IMR-90 (cell line): Measurements from ENCODE around the gene ING5. TPM values are rescaled to one million over a fixed set of nuclear protein-coding genes. Genes with fewer than 3 reads are reported as not detected.

Experiments used
- ATAC-seq: fragments of 200-7000 bp; cut with Tn5 transposase; 2 replicates; pipeline ENCODE4 v1.9.1; 2020; ENCODE audit warnings: low read depth, mild to moderate bottlenecking, moderate library complexity
- BruUV-seq: library from RNA; stranded (reverse); fragments of 400-500 nt; replicated peaks from 2 replicates; lab custom pipeline; 2021; lab: Mats Ljungman, UMichigan
- CTCF ChIA-PET: fragments of 300-600 bp; formaldehyde crosslinking; extraction: SDS; loops from one replicate; lab custom pipeline; 2021; ENCODE audit warnings: antibody characterized with exemption; lab: Yijun Ruan, JAX
- POLR2A ChIA-PET: fragments of 300-600 bp; sonication (Branson Sonifier 250); formaldehyde crosslinking; loops from one replicate; lab custom pipeline; 2022; ENCODE audit warnings: antibody characterized with exemption; ENCODE audit not compliant: unreplicated experiment; lab: Charles Lee
- DNase-seq: peaks from one replicate; pipeline ENCODE4 v3.0.0; 2013
- H2AFZ ChIP-seq: replicated peaks from 2 replicates; pipeline ENCODE3; 2013; ENCODE audit warnings: low read length, mild to moderate bottlenecking; ENCODE audit not compliant: poor library complexity
- H2AK5ac ChIP-seq: 2 replicates; pipeline ENCODE4 v1.6.1; 2013; ENCODE audit warnings: low read depth, low read length, inconsistent platforms
- H2AK9ac ChIP-seq: replicated peaks from 2 replicates; pipeline ENCODE3; 2013; ENCODE audit warnings: mild to moderate bottlenecking, low read depth, low read length, moderate library complexity; ENCODE audit not compliant: poor library complexity
- H2BK120ac ChIP-seq: 2 replicates; pipeline ENCODE4 v1.6.1; 2013; ENCODE audit warnings: low read depth, low read length, inconsistent platforms
- H2BK15ac ChIP-seq: 3 replicates; pipeline ENCODE4 v1.6.1; 2013; ENCODE audit warnings: low read depth, low read length, inconsistent platforms
- H2BK20ac ChIP-seq: 2 replicates; pipeline ENCODE4 v1.6.1; 2013; ENCODE audit warnings: low read depth, mild to moderate bottlenecking, inconsistent platforms, low read length, moderate library complexity
- H2BK5ac ChIP-seq: 2 replicates; pipeline ENCODE4 v1.6.1; 2013; ENCODE audit warnings: mild to moderate bottlenecking, low read depth, low read length, inconsistent platforms; ENCODE audit not compliant: poor library complexity, severe bottlenecking
- H3K14ac ChIP-seq: replicated peaks from 2 replicates; pipeline ENCODE4 v1.6.1; 2013; ENCODE audit warnings: low read depth, low read length, inconsistent platforms
- H3K18ac ChIP-seq: 2 replicates; pipeline ENCODE4 v1.6.1; 2013; ENCODE audit warnings: low read depth, low read length, control low read depth
- H3K23ac ChIP-seq: 2 replicates; pipeline ENCODE4 v1.6.1; 2013; ENCODE audit warnings: low read depth, low read length, inconsistent platforms
- H3K27ac ChIP-seq: 2 replicates; pipeline ENCODE4 v1.5.1; 2013; ENCODE audit warnings: mild to moderate bottlenecking, control low read depth, low read length; ENCODE audit not compliant: insufficient read depth
- H3K27me3 ChIP-seq: 2 replicates; pipeline ENCODE4 v1.6.1; 2013; ENCODE audit warnings: low read length; ENCODE audit not compliant: control insufficient read depth, insufficient read depth
- H3K36me3 ChIP-seq: 2 replicates; pipeline ENCODE4 v1.6.1; 2013; ENCODE audit warnings: low read length, mixed read lengths; ENCODE audit not compliant: control insufficient read depth, insufficient read depth
- H3K4ac ChIP-seq: 2 replicates; pipeline ENCODE4 v1.6.1; 2013; ENCODE audit warnings: low read depth, low read length, inconsistent platforms
- H3K4me1 ChIP-seq: 2 replicates; pipeline ENCODE4 v1.6.1; 2013; ENCODE audit warnings: low read length, mixed read lengths; ENCODE audit not compliant: control insufficient read depth, insufficient read depth
- H3K4me2 ChIP-seq: 2 replicates; pipeline ENCODE4 v1.6.1; 2013; ENCODE audit warnings: low read depth, mild to moderate bottlenecking, control low read depth, low read length, moderate library complexity
- H3K4me3 ChIP-seq: 2 replicates; pipeline ENCODE4 v1.5.1; 2013; ENCODE audit warnings: low read depth, mild to moderate bottlenecking, control low read depth, low read length, moderate library complexity; ENCODE audit not compliant: insufficient read depth
- H3K56ac ChIP-seq: 2 replicates; pipeline ENCODE4 v1.6.1; 2013; ENCODE audit warnings: low read length, inconsistent platforms; ENCODE audit not compliant: insufficient read depth; ENCODE audit errors: extremely low read depth
- H3K79me1 ChIP-seq, 2 experiments: 2 replicates each; pipeline ENCODE4 v1.6.1; 2013; ENCODE audit warnings: low read length in 2 of 2, inconsistent platforms in 1 of 2, low read depth in 1 of 2
- H3K9ac ChIP-seq: 2 replicates; pipeline ENCODE4 v1.6.1; 2013; ENCODE audit warnings: low read depth, low read length, control low read depth
- H3K9me1 ChIP-seq: 2 replicates; pipeline ENCODE4 v1.6.1; 2013; ENCODE audit warnings: low read length, inconsistent platforms; ENCODE audit not compliant: insufficient read depth
- H3K9me3 ChIP-seq: 2 replicates; pipeline ENCODE4 v1.6.1; 2013; ENCODE audit warnings: low read length; ENCODE audit not compliant: control insufficient read depth, insufficient read depth
- H4K20me1 ChIP-seq: 2 replicates; pipeline ENCODE4 v1.6.1; 2013; ENCODE audit warnings: low read length, inconsistent platforms; ENCODE audit not compliant: insufficient read depth
- H4K5ac ChIP-seq: 2 replicates; pipeline ENCODE4 v1.6.1; 2013; ENCODE audit warnings: mild to moderate bottlenecking, low read depth, low read length, control low read depth
- H4K8ac ChIP-seq, 2 experiments: 2 replicates each; pipeline ENCODE4 v1.6.1; 2013; ENCODE audit warnings: low read depth in 2 of 2, low read length in 2 of 2, control low read depth in 1 of 2, inconsistent platforms in 1 of 2
- H4K91ac ChIP-seq: 2 replicates; pipeline ENCODE4 v1.6.1; 2013; ENCODE audit warnings: low read depth, low read length, inconsistent platforms; ENCODE audit not compliant: insufficient read depth
- BHLHE40 ChIP-seq: fragments of 150-350 bp; IDR thresholded peaks from 2 replicates; pipeline ENCODE4 v1.6.1; 2016; ENCODE audit warnings: mild to moderate bottlenecking, low read depth, low read length
- CEBPB ChIP-seq: IDR thresholded peaks from 2 replicates; pipeline ENCODE4 v1.6.1; 2012; ENCODE audit warnings: low read depth, low read length, improper control_type of control experiment
- CHD1 ChIP-seq: IDR thresholded peaks from 2 replicates; pipeline ENCODE4 v1.6.1; 2012; ENCODE audit warnings: low read depth, low read length, improper control_type of control experiment
- CTCF ChIP-seq: conservative IDR thresholded peaks from 2 replicates; pipeline ENCODE4 v1.5.1; 2012; ENCODE audit warnings: mild to moderate bottlenecking, low read depth, low read length, improper control_type of control experiment
- ELK1 ChIP-seq: fragments of 150-350 bp; IDR thresholded peaks from 2 replicates; pipeline ENCODE4 v1.6.1; 2016; ENCODE audit warnings: low read depth, mild to moderate bottlenecking, low read length, moderate library complexity, borderline replicate concordance
- MAFK ChIP-seq: IDR thresholded peaks from 2 replicates; pipeline ENCODE4 v1.6.1; 2012; ENCODE audit warnings: low read depth, low read length, improper control_type of control experiment
- MAZ ChIP-seq: IDR thresholded peaks from 2 replicates; pipeline ENCODE4 v1.6.1; 2012; ENCODE audit warnings: low read depth, mild to moderate bottlenecking, low read length, improper control_type of control experiment, moderate library complexity, borderline replicate concordance
- MXI1 ChIP-seq: IDR thresholded peaks from 2 replicates; pipeline ENCODE4 v1.6.1; 2012; ENCODE audit warnings: low read depth, mild to moderate bottlenecking, low read length, moderate library complexity, borderline replicate concordance
- NFE2L2 ChIP-seq: fragments of 150-350 bp; IDR thresholded peaks from 2 replicates; pipeline ENCODE4 v1.6.1; 2016; ENCODE audit warnings: low read depth, mild to moderate bottlenecking, low read length
- POLR2A ChIP-seq: IDR thresholded peaks from 2 replicates; pipeline ENCODE4 v1.6.1; 2012; ENCODE audit warnings: mild to moderate bottlenecking, low read depth, low read length
- RAD21 ChIP-seq: IDR thresholded peaks from 2 replicates; pipeline ENCODE4 v1.6.1; 2012; ENCODE audit warnings: low read length, improper control_type of control experiment
- RFX5 ChIP-seq: IDR thresholded peaks from 2 replicates; pipeline ENCODE4 v1.8.0; 2012; ENCODE audit warnings: low read depth, mild to moderate bottlenecking, low read length, moderate library complexity
- SMC3 ChIP-seq: fragments of 150-350 bp; IDR thresholded peaks from 2 replicates; pipeline ENCODE4 v1.6.1; 2016; ENCODE audit warnings: low read depth, mild to moderate bottlenecking, antibody characterized with exemption, low read length, moderate library complexity
- USF2 ChIP-seq: fragments of 150-350 bp; IDR thresholded peaks from 2 replicates; pipeline ENCODE4 v1.6.1; 2017; ENCODE audit warnings: mild to moderate bottlenecking, antibody characterized with exemption, low read length, low read depth
- WGBS, 2 experiments: methylation state at CpG; one replicate each; pipeline versions ENCODE4 v1.1.5 to v1.1.7; 2013; ENCODE audit warnings: missing lambda C conversion rate in 2 of 2; ENCODE audit not compliant: insufficient read length in 1 of 2; ENCODE audit errors: extremely low coverage in 2 of 2; 5-methylcytosine and 5-hydroxymethylcytosine counted together
- dilution Hi-C: fragments of 300-500 bp; cut with HindIII; formaldehyde crosslinking; loops from one replicate; pipeline ENCODE4 v1.14.3; 2018; ENCODE audit warnings: low sequenced_read_pairs; ENCODE audit not compliant: unreplicated experiment
- in situ Hi-C: fragments of 300-500 bp; cut with MboI; formaldehyde crosslinking; loops from 3 replicates; pipeline ENCODE4 v1.14.3; 2019; ENCODE audit warnings: low sequenced_read_pairs, inconsistent platforms, mixed read lengths
- intact Hi-C: fragments of 100-400 bp; cut with micrococcal nuclease; formaldehyde crosslinking; loops from 2 replicates; pipeline ENCODE4 v1.10.0; 2022
- polyA plus RNA-seq, 3 experiments: library from polyadenylated mRNA; depleted of rRNA; stranded (reverse); fragments of >200 nt; gene quantifications; 2 replicates each; pipeline ENCODE4 v1.2.3, GENCODE V29; 2012; ENCODE audit warnings: low replicate concordance in 1 of 3
- total RNA-seq: library from RNA; depleted of rRNA; stranded (reverse); fragments of >200 nt; gene quantifications from 2 replicates; pipeline ENCODE4 v1.2.3, GENCODE V29; 2012

ING5 gene
- total and polyA plus RNA-seq, 2 of the 4 experiments (the other 2 are of a cell fraction), result 36.1 to 38.9 TPM

GRCh38 chr2:241722896-241723454 is 21.1 kb downstream of the ING5 start:
- in situ Hi-C loops, result no loop called here
- Histone ChIP-seq H3K14ac (no peak overlapping the region), H2AK5ac (no peak overlapping the region), H3K9me1 (no peaks in the 10 kb centered on the region), H3K36me3 (peaks cover 39% of the 10 kb centered on the region), H2AFZ (no peak overlapping the region), H3K4me2 (no peak overlapping the region), H3K18ac (no peak overlapping the region), H3K27ac (no peak overlapping the region), H2BK5ac (no peak overlapping the region), H3K9me3 (peaks cover 7% of the 10 kb centered on the region; the same call in 1 of the 2 replicates), H2AK9ac (no peak overlapping the region), H4K20me1 (no peaks in the 10 kb centered on the region; the same call in 1 of the 2 replicates), H3K4me3 (no peak overlapping the region), H4K5ac (no peak overlapping the region), H3K79me1 (no peaks in the 10 kb centered on the region; a peak in 1 of 4 replicates), H3K56ac (no peak overlapping the region), H2BK20ac (no peak overlapping the region), H3K4me1 (no peaks in the 10 kb centered on the region), H2BK120ac (no peak overlapping the region), H3K4ac (no peak overlapping the region), H3K23ac (no peak overlapping the region), H3K27me3 (no peaks in the 10 kb centered on the region), H3K9ac (no peak overlapping the region), H2BK15ac (no peak overlapping the region), H4K8ac (no peak overlapping the region), H4K91ac (no peak overlapping the region)
- POLR2A ChIA-PET, result no interaction called here
- CTCF ChIA-PET, result no interaction called here
- DNase-seq (no peak), ATAC-seq (no peak)
- dilution Hi-C loops, result no loop called here
- WGBS, 2 experiments, result 96% methylated on average over 9 of the region's 21 CpGs; no CpG with 5 or more reads in 1 of the 2 experiments
- intact Hi-C loops, result no loop called here
- TF ChIP-seq CHD1, result no peak
- no peak for TF ChIP-seq MXI1
- TF ChIP-seq CTCF, result no peak
- no peak for TF ChIP-seq CEBPB
- TF ChIP-seq RAD21, result no peak
- TF ChIP-seq ELK1, result no peak
- TF ChIP-seq POLR2A, result no peak
- no peak for TF ChIP-seq MAFK
- no peak for TF ChIP-seq USF2
- TF ChIP-seq BHLHE40, result no peak
- TF ChIP-seq RFX5, result no peak
- no peak for TF ChIP-seq MAZ
- no peak for TF ChIP-seq NFE2L2
- no peak for TF ChIP-seq SMC3
- no TSS peak for BruUV-seq
